ENCODE results near the gene MRLN.

GRCh38 chr10:59724098-59724938, 28.9 kb downstream of the MRLN start:
- TF ChIP-seq CTCF (conservative IDR thresholded peaks at IDR 0.05; ENCODE audit: low read depth, low read length) (no peak), MXI1 (IDR thresholded peaks at IDR 0.05; ENCODE audit: borderline replicate concordance, low read depth, low read length) (no peak), FOS (IDR thresholded peaks at IDR 0.05; ENCODE audit: low read depth, low read length) (no peak), POLR2A (IDR thresholded peaks at IDR 0.05; ENCODE audit: low read depth, low read length) (no peak)
